ENCODE data around the gene ALKBH4.
"Not testable (repeated sequence)": the region's sequence is repeated elsewhere in the genome, so short reads cannot be mapped to it uniquely, and the experiment has no call there.

Gene ALKBH4

GRCh38 chr7:102412548-102412947 lies 52.1 kb downstream of the ALKBH4 start:
- Histone ChIP-seq H3K4me3 (replicated peaks; ENCODE audit: insufficient read depth, low read length) (no peak overlapping the region), H3K27ac (replicated peaks) (no peak overlapping the region), H3K27me3 (ENCODE audit: insufficient read depth, poor library complexity, severe bottlenecking) (no peaks in the 10 kb centered on the region)
- DNase-seq (ENCODE audit: low read depth in 1 of 2, low spot score in 1 of 2), result peak in 1 of 2 experiments; percentile 61
- TF ChIP-seq CTCF (IDR thresholded peaks at IDR 0.05; ENCODE audit: insufficient read depth, low read length) (peak; percentile 56), POLR2AphosphoS5 (IDR thresholded peaks at IDR 0.05; ENCODE audit: low read depth) (no peak)

- Histone ChIP-seq H3K27ac (replicated peaks) (no peak overlapping the region), H3K4me3 (replicated peaks; ENCODE audit: insufficient read depth, low read length) (no peak overlapping the region), H3K27me3 (ENCODE audit: insufficient read depth, poor library complexity, severe bottlenecking) (no peaks in the 10 kb centered on the region)
- TF ChIP-seq SPI1 (IDR thresholded peaks at IDR 0.05; ENCODE audit: borderline replicate concordance, low read depth) (no peak), GABPA (IDR thresholded peaks at IDR 0.05; ENCODE audit: low read depth) (no peak), POLR2AphosphoS5 (IDR thresholded peaks at IDR 0.05; ENCODE audit: low read depth) (no peak), REST (IDR thresholded peaks at IDR 0.05; ENCODE audit: insufficient replicate concordance, low read depth) (no peak), CTCF (IDR thresholded peaks at IDR 0.05; ENCODE audit: insufficient read depth, low read length) (no peak)
- DNase-seq (ENCODE audit: low read depth in 1 of 2, low spot score in 1 of 2), result no peak
These were observed 53.7 kb downstream of the ALKBH4 start for GRCh38 chr7:102410918-102411317.

- Histone ChIP-seq H3K27me3 (ENCODE audit: insufficient read depth, poor library complexity, severe bottlenecking) (no peaks in the 10 kb centered on the region), H3K4me3 (replicated peaks; ENCODE audit: insufficient read depth, low read length) (no peak overlapping the region), H3K27ac (replicated peaks) (no peak overlapping the region)
- no peak for TF ChIP-seq POLR2AphosphoS5 (IDR thresholded peaks at IDR 0.05; ENCODE audit: low read depth)
- no peak for TF ChIP-seq GABPA (IDR thresholded peaks at IDR 0.05; ENCODE audit: low read depth)
- no peak for TF ChIP-seq CTCF (IDR thresholded peaks at IDR 0.05; ENCODE audit: insufficient read depth, low read length)
- TF ChIP-seq SPI1 (IDR thresholded peaks at IDR 0.05; ENCODE audit: borderline replicate concordance, low read depth), result no peak
- TF ChIP-seq REST (IDR thresholded peaks at IDR 0.05; ENCODE audit: insufficient replicate concordance, low read depth), result no peak
- no peak for DNase-seq (ENCODE audit: low read depth in 1 of 2, low spot score in 1 of 2)
These were observed 54.5 kb downstream of the ALKBH4 start for GRCh38 chr7:102410123-102410522.

GRCh38 chr7:102409340-102409739 lies 55.3 kb downstream of the ALKBH4 start:
- H3K27me3 ChIP-seq (ENCODE audit: insufficient read depth, poor library complexity, severe bottlenecking), result no peaks in the 10 kb centered on the region
- no peak for DNase-seq (ENCODE audit: low read depth in 1 of 2, low spot score in 1 of 2)
- H3K4me3 ChIP-seq (replicated peaks; ENCODE audit: insufficient read depth, low read length), result no peak overlapping the region
- TF ChIP-seq GABPA (IDR thresholded peaks at IDR 0.05; ENCODE audit: low read depth), result no peak
- no peak for TF ChIP-seq SPI1 (IDR thresholded peaks at IDR 0.05; ENCODE audit: borderline replicate concordance, low read depth)
- no peak for TF ChIP-seq REST (IDR thresholded peaks at IDR 0.05; ENCODE audit: insufficient replicate concordance, low read depth)
- no peak for TF ChIP-seq POLR2AphosphoS5 (IDR thresholded peaks at IDR 0.05; ENCODE audit: low read depth)
- TF ChIP-seq CTCF (IDR thresholded peaks at IDR 0.05; ENCODE audit: insufficient read depth, low read length), result no peak
- no peak overlapping the region for H3K27ac ChIP-seq (replicated peaks)

GRCh38 chr7:102408530-102408929 lies 56.1 kb downstream of the ALKBH4 start:
- not testable (repeated sequence) for H3K27me3 ChIP-seq (ENCODE audit: insufficient read depth, poor library complexity, severe bottlenecking); DNase-seq (ENCODE audit: low read depth in 1 of 2, low spot score in 1 of 2); H3K4me3 ChIP-seq (replicated peaks; ENCODE audit: insufficient read depth, low read length); H3K27ac ChIP-seq (replicated peaks)

All from HL-60 (cell line).